BJ (cell line): Measurements from ENCODE around the gene WNT2B. TPM values are rescaled to one million over a fixed set of nuclear protein-coding genes. Genes with fewer than 3 reads are reported as not detected.

ENCODE experiments used
- CTCF ChIA-PET: fragments of 350-600 bp; formaldehyde crosslinking; extraction: SDS; loops from one replicate; lab custom pipeline; 2021; ENCODE audit warnings: antibody characterized with exemption, inconsistent platforms; lab: Yijun Ruan, JAX
- POLR2A ChIA-PET: fragments of 300-600 bp; sonication (Branson Sonifier 250); formaldehyde crosslinking; extraction: SDS; loops from one replicate; lab custom pipeline; 2021; ENCODE audit warnings: antibody characterized with exemption; lab: Charles Lee
- DNase-seq: peaks from one replicate; pipeline ENCODE4 v3.0.0-alpha.2; 2011; ENCODE audit warnings: low read depth
- H3K27me3 ChIP-seq: 2 replicates; pipeline ENCODE4 v1.6.0; 2011; ENCODE audit warnings: low read length; ENCODE audit not compliant: control insufficient read depth, insufficient read depth
- H3K36me3 ChIP-seq: 2 replicates; pipeline ENCODE4 v1.5.1; 2011; ENCODE audit warnings: low read length; ENCODE audit not compliant: control insufficient read depth, insufficient read depth
- H3K4me3 ChIP-seq: 2 replicates; pipeline ENCODE4 v1.5.1; 2011; ENCODE audit warnings: low read depth, mild to moderate bottlenecking, control low read depth, low read length
- polyA plus RNA-seq: library from polyadenylated mRNA; depleted of rRNA; stranded (reverse); fragments of >200 nt; gene quantifications from 2 replicates; pipeline ENCODE4 v1.2.3, GENCODE V29; 2011
- TF ChIP-seq, protein P1 (sequence below): IDR thresholded peaks from 2 replicates; pipeline ENCODE4 v1.5.1; 2011; ENCODE audit warnings: low read depth, mild to moderate bottlenecking, control low read depth, inconsistent platforms, low read length, moderate library complexity; ENCODE audit not compliant: insufficient read depth

The WNT2B gene
- polyA plus RNA-seq, 1 experiment: 3.1 TPM

DNA sequence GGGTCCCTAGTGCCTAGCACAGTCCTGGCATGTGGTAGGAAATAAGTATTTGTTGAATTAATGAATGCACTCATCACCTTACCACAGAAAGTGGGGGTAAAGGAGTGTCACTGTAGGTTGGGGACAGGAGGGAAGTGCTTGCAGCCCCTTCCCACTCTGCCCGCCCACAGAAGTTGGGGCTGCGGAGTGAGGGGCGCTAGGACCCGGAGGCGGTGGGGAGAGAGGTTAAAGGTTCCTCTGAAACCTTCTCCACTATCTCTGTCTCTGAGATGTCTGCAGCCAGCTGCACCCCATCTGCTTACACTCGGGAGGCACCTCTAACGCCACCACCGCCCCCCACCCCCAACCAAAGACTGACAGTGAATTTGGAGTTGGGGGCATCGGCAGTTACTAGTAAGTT is 1.4 kb upstream of the WNT2B start:
- no peak for DNase-seq
- POLR2A ChIA-PET: no interaction called here
- Histone ChIP-seq H3K36me3 (no peaks in the 10 kb centered on the region), H3K4me3 (no peak overlapping the region), H3K27me3 (peaks cover 1% of the 10 kb centered on the region)
- CTCF ChIA-PET: interaction anchor here (1.3 kb wide), 1 partner anchor 117 kb away, joined by 3 read pairs; no protein-coding TSS in a partner anchor
- TF ChIP-seq, protein P1, sequence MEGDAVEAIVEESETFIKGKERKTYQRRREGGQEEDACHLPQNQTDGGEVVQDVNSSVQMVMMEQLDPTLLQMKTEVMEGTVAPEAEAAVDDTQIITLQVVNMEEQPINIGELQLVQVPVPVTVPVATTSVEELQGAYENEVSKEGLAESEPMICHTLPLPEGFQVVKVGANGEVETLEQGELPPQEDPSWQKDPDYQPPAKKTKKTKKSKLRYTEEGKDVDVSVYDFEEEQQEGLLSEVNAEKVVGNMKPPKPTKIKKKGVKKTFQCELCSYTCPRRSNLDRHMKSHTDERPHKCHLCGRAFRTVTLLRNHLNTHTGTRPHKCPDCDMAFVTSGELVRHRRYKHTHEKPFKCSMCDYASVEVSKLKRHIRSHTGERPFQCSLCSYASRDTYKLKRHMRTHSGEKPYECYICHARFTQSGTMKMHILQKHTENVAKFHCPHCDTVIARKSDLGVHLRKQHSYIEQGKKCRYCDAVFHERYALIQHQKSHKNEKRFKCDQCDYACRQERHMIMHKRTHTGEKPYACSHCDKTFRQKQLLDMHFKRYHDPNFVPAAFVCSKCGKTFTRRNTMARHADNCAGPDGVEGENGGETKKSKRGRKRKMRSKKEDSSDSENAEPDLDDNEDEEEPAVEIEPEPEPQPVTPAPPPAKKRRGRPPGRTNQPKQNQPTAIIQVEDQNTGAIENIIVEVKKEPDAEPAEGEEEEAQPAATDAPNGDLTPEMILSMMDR: no peak

DNA sequence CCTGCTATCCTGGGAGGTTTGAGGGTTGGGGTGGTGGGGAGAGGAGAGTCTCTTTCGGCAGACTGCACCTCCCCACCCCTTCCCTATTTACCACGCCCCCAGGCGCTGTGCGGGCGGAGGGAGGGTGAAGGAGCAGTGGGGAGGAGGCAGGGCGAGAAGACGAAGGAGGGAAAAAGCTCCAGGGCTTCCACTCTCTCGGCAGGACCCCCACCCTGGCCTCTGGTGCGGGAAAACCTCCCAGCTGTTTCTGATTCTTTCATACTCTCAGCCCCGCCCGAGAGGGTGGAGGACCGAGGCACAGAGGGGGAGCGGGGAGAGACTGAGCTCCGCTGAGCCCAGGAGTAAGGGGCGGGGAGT is 866 bp upstream of the WNT2B start:
- TF ChIP-seq, protein P1: no peak
- DNase-seq: no peak
- POLR2A ChIA-PET: no interaction called here
- Histone ChIP-seq H3K4me3 (peak overlapping the region; percentile 46), H3K27me3 (peaks cover 1% of the 10 kb centered on the region), H3K36me3 (no peaks in the 10 kb centered on the region)
- CTCF ChIA-PET: interaction anchor here (0.6 to 1.7 kb wide), 4 partner anchors 82 to 1352 kb away, joined by 3 to 5 read pairs (median 3); no protein-coding TSS in a partner anchor

DNA sequence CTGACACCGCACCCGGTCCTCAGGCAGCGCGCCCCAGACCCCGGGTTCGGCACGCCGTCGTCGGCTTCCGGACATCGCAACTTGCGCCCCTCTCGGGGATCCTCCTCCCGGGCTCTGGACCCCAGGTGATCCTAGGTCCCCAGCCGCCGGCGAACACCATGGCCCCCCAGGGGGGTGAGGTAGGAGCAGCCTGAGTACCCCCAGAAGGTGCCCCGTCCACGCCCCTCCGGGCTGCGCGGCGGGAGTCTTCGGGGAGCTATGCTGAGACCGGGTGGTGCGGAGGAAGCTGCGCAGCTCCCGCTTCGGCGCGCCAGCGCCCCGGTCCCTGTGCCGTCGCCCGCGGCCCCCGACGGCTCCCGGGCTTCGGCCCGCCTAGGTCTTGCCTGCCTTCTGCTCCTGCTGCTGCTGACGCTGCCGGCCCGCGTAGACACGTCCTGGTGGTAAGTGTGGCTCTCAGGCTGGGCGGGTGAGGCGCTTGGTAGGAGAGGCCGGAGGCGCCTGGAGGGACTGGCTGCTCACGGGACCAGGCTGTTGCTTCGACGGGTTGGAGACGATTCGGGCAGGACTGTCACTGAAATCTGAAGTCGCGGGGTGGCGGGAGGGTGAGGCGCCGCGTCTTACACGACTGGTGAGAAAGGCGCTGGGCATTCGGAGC is 367 bp downstream of the WNT2B start:
- Histone ChIP-seq H3K4me3 (peak overlapping the region; percentile 46), H3K36me3 (no peaks in the 10 kb centered on the region), H3K27me3 (peaks cover 1% of the 10 kb centered on the region)
- TF ChIP-seq, protein P1: no peak
- POLR2A ChIA-PET: no interaction called here
- DNase-seq: no peak
- CTCF ChIA-PET: interaction anchor here (1.2 to 1.7 kb wide), 3 partner anchors 10 to 118 kb away, joined by 3 to 5 read pairs (median 4); no protein-coding TSS in a partner anchor

DNA sequence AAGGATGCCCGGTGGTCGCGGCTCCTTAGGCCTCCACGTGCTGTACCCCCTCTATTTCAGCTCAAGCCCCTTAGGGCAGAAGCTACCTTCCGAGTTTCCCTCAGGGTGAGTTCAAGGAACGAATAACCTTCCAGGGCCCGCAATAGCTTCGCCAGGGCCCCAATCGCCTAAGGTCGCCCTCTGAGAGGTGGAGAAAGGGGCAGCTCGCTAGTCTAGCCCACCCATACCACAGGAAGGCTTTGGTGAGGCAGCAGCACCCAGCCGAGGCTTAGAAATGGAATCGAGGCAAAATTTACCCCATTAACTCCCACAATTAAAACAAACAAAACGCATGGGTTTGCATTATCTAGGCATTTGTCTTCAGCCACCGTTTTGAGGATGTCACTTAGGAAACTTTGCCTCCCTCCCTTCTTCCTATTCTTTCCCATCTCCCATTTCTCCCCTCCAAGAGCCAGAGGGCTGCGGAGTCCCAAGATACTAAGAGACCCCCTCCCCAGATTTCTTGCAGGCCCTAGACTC is 954 bp downstream of the WNT2B start:
- POLR2A ChIA-PET: no interaction called here
- DNase-seq: no peak
- TF ChIP-seq, protein P1: no peak
- CTCF ChIA-PET: interaction anchor here (1.2 to 2.6 kb wide), 4 partner anchors 8 to 118 kb away, joined by 3 to 11 read pairs (median 4); no protein-coding TSS in a partner anchor
- H3K36me3 ChIP-seq: no peaks in the 10 kb centered on the region
- no peak overlapping the region for H3K4me3 ChIP-seq
- peaks cover 1% of the 10 kb centered on the region for H3K27me3 ChIP-seq

DNA sequence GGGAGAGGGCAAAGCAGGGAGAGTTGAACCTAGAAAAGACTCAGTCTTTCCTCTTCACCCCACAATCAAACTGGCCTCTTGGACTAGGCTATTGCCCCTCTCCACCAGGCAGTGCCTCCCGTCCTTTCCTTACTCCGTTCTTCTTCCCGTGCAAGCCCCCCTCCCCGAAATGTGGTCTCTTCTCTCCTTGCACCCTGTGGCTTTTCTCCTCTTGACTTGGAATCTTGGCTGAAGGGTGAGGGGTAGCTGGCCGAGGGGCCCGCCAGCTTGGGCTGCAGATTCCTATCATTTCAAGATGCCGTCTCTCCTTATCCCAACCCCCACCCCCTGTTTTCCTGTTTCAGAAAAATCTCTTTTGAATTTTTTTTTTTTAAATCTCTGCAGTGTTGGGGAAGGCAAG is 1.6 kb downstream of the WNT2B start:
- POLR2A ChIA-PET: interaction anchor here (0.7 kb wide), 1 partner anchor 514 kb away, joined by 4 read pairs; no protein-coding TSS in a partner anchor
- peaks cover 1% of the 10 kb centered on the region for H3K27me3 ChIP-seq
- CTCF ChIA-PET: interaction anchor here (1.2 to 2.6 kb wide), 4 partner anchors 8 to 198 kb away, joined by 3 to 11 read pairs (median 4); no protein-coding TSS in a partner anchor
- no peak for DNase-seq
- H3K4me3 ChIP-seq: no peak overlapping the region
- TF ChIP-seq, protein P1: no peak
- H3K36me3 ChIP-seq: no peaks in the 10 kb centered on the region
